Measurements from ENCODE around the gene TMEM33.

DNA sequence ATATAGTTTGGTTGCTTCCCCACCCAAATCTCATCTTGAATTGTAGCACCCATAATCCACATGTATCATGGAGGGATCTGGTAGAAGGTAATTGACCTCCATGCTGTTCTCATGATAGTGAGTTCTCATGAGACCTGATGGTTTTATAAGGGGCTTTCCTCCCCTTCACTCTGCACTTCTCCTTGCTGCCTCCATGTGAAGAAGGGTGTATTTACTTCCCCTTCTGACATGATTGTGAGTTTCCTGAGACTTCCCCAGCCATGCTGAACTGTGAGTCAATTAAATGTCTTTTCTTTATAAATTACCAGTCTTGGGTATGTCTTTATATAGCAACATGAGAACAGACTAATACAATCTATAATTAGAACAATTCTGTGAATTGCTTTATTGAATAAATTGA, 34.4 kb downstream of the TMEM33 start:
- TF ChIP-seq, protein P1, sequence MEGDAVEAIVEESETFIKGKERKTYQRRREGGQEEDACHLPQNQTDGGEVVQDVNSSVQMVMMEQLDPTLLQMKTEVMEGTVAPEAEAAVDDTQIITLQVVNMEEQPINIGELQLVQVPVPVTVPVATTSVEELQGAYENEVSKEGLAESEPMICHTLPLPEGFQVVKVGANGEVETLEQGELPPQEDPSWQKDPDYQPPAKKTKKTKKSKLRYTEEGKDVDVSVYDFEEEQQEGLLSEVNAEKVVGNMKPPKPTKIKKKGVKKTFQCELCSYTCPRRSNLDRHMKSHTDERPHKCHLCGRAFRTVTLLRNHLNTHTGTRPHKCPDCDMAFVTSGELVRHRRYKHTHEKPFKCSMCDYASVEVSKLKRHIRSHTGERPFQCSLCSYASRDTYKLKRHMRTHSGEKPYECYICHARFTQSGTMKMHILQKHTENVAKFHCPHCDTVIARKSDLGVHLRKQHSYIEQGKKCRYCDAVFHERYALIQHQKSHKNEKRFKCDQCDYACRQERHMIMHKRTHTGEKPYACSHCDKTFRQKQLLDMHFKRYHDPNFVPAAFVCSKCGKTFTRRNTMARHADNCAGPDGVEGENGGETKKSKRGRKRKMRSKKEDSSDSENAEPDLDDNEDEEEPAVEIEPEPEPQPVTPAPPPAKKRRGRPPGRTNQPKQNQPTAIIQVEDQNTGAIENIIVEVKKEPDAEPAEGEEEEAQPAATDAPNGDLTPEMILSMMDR (conservative IDR thresholded peaks at IDR 0.05): no peak
- no peak for TF ChIP-seq EZH2 (IDR thresholded peaks at IDR 0.05; ENCODE audit: low read depth)

All from PC-9 (cell line).